ENCODE measurements around the gene MIAT. TPM values are rescaled to one million over a fixed set of nuclear protein-coding genes. Genes with fewer than 3 reads are reported as not detected.

MIAT gene
- total RNA-seq, 4 donors from 2014 or later: 2.0 to 3.0 (median 2.4) TPM

GRCh38 chr22:26632422-26633155 lies 24.8 kb upstream of the MIAT start:
- DNase-seq (ENCODE audit: low spot score): no peak
- no peak for ATAC-seq (ENCODE audit: low FRiP score)
- no peak for TF ChIP-seq CTCF (IDR thresholded peaks at IDR 0.05)

DNA sequence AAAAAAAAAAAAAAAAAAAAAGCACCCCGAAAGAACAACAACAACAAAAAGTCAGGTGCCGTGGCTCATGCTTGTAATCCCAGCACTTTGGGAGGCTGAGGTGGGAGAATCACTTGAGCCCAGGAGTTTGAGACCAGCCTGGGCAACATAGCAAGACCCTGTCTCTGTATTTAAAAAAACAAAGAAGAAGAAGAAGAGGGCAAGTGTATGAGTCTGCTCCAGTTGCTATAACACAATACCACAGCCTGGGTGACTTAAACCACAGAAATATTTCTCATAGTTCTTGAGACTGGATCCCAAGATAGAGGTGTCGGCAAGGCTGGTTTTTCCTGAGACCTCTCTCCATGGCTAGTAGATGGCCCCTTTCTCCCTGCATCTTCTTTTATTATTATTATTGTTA lies 23.2 kb upstream of the MIAT start:
- no peak for ATAC-seq (ENCODE audit: low FRiP score)
- DNase-seq (ENCODE audit: low spot score): no peak
- no peak for TF ChIP-seq CTCF (IDR thresholded peaks at IDR 0.05)

DNA sequence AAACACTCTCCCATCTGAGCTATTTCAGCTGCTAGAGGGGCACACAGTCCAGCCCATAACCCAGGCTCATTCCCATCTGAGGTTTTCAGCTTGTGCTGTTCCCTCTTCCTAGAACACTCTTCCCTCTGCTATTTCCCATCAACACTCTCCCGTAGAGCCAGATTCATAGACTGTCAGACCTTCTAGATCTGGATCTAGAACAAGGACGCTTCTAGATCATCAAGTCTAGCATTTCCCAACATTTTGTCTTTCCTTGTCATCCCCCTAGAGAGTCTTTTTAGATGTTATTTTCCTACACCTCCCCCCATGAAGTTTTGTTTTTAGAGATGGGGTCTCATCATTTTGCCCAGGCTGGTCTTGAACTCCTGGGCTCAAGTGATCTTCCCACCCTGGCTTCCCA lies 22.3 kb upstream of the MIAT start:
- DNase-seq (ENCODE audit: low spot score): no peak

DNA sequence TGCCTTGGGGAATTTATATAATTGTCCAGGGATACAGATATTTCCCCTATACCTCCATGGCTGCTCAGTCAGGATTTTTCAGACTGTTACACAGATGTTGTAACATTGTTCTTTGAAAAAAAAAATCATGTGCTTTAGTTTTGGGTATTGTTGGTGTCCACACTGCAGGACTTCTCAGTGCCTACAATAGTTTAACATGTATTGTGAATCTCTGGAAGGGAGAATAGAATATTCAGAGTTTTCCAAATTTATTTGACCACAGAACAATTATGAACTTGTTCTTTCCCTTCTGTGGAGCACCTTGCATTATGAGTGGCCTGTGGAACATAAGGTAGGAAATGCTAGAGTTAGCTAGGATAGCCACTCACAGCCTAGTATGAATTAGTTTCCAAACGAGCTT lies 21.1 kb upstream of the MIAT start:
- ATAC-seq (ENCODE audit: low FRiP score): no peak
- TF ChIP-seq CTCF (IDR thresholded peaks at IDR 0.05): no peak

More for the DNA sequence above, 22.3 kb upstream of the MIAT start:
- TF ChIP-seq CTCF (IDR thresholded peaks at IDR 0.05): no peak
- ATAC-seq (ENCODE audit: low FRiP score): no peak

GRCh38 chr22:26642465-26643417 lies 14.6 kb upstream of the MIAT start:
- ATAC-seq (ENCODE audit: low FRiP score) (no peak), DNase-seq (ENCODE audit: low spot score) (no peak)
- no peak for TF ChIP-seq CTCF (IDR thresholded peaks at IDR 0.05)

More for the DNA sequence above, 21.1 kb upstream of the MIAT start:
- no peak for DNase-seq (ENCODE audit: low spot score)

DNA sequence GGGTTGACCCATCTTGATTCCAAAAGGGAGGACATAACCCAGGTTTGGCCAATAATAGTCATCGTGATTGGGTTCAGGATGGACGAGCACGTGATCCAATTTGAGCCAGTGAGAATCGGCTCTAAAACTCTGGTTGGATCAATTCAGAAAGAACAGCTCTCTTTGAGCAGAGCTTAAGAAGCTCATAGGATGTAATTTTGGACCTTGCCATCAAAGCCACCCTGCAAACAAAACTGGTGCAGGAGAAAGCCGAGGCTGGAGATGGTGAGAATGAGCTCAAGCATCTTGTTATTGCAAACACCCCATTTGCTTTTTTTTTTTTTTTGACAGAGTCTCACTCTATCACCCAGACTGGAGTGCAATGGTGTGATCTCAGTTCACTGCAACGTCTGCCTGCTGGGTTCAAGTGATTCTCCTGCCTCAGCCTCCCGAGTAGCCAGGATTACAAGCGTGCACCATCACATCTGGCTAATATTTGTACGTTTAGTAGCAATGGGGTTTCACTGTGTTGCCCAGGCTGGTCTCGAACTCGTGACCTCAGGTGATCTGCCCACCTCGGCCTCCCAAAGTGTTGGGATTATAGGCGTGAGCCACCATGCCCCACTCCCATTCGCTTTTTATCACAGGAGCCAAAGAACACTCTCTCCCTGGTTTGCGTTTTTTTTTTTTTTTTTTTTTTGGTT lies 13.8 kb upstream of the MIAT start:
- ATAC-seq (ENCODE audit: low FRiP score) (no peak), DNase-seq (ENCODE audit: low spot score) (no peak)
- TF ChIP-seq CTCF (IDR thresholded peaks at IDR 0.05): no peak
